NB4 (cell line): Measurements from ENCODE around the gene SIDT1.

Source experiments
- DNase-seq: peaks from one replicate; pipeline ENCODE4 v3.0.0; 2010; ENCODE audit warnings: low read depth
- H3K4me3 ChIP-seq: one replicate; pipeline ENCODE4 v1.5.1; 2011; ENCODE audit warnings: mild to moderate bottlenecking, low read depth, low read length, moderate library complexity
- CTCF ChIP-seq: IDR thresholded peaks from one replicate; pipeline ENCODE4 v1.5.1; 2012; ENCODE audit warnings: low read depth, low read length
- MAX ChIP-seq: IDR thresholded peaks from 2 replicates; pipeline ENCODE4 v1.6.1; 2011; ENCODE audit warnings: low read depth, low read length
- MYC ChIP-seq: IDR thresholded peaks from 2 replicates; pipeline ENCODE4 v1.6.1; 2011; ENCODE audit warnings: low read depth, low read length
- POLR2A ChIP-seq: IDR thresholded peaks from 2 replicates; pipeline ENCODE4 v1.6.1; 2011; ENCODE audit warnings: mild to moderate bottlenecking; ENCODE audit not compliant: insufficient read length; ENCODE audit errors: extremely low read depth

SIDT1 gene

GRCh38 chr3:113531826-113532697, at the start of gene SIDT1:
SIDT1 (plus strand) TSS chr3:113532555; CDS start chr3:113533022, 467 bp downstream.
- H3K4me3 ChIP-seq: peak within 1 kb of the TSS; percentile 60
- peak; percentile 42 for DNase-seq
- TF ChIP-seq CTCF (no peak), MAX (no peak), POLR2A (no peak), MYC (no peak)

- no peak for DNase-seq
- TF ChIP-seq POLR2A (no peak), MYC (no peak), CTCF (no peak), MAX (no peak)
- H3K4me3 ChIP-seq: no peak overlapping the region
These were observed 47.2 kb upstream of the SIDT1 start for GRCh38 chr3:113485161-113485609.

- no peak overlapping the region for H3K4me3 ChIP-seq
- no peak for TF ChIP-seq MYC
- TF ChIP-seq CTCF: peak; percentile 2
- peak; percentile 44 for DNase-seq
These were observed 37.3 kb upstream of the SIDT1 start for GRCh38 chr3:113495035-113495434.

GRCh38 chr3:113496924-113497323, 35.4 kb upstream of the SIDT1 start:
- H3K4me3 ChIP-seq: no peak overlapping the region
- no peak for DNase-seq
- TF ChIP-seq CTCF: no peak
- no peak for TF ChIP-seq MAX
- TF ChIP-seq MYC: no peak
- TF ChIP-seq POLR2A: no peak

GRCh38 chr3:113498221-113499005, 33.9 kb upstream of the SIDT1 start:
- H3K4me3 ChIP-seq: no peak overlapping the region
- DNase-seq: no peak
- TF ChIP-seq MYC (no peak), MAX (no peak), POLR2A (no peak), CTCF (no peak)
